Measurements from ENCODE around the gene HDAC4. TPM values are rescaled to one million over a fixed set of nuclear protein-coding genes. Genes with fewer than 3 reads are reported as not detected.

The HDAC4 gene
- total and polyA plus RNA-seq, 2 donors, result 24.4 to 29.5 TPM

GRCh38 chr2:239259603-239260298 lies 141.1 kb downstream of the HDAC4 start:
- Histone ChIP-seq H3K4me3 (ENCODE audit: low read depth, low read length) (no peak overlapping the region), H3K27ac (ENCODE audit: low read depth) (no peak overlapping the region), H3K4me1 (ENCODE audit: insufficient read depth) (peaks cover 4% of the 10 kb centered on the region), H3K36me3 (ENCODE audit: insufficient read depth) (no peaks in the 10 kb centered on the region)
- DNase-seq (ENCODE audit: extremely low spot score), result no peak
- 84% methylated on average over 18 of the region's 18 CpGs for WGBS

- Histone ChIP-seq H3K4me3 (ENCODE audit: low read depth, low read length) (no peak overlapping the region), H3K27ac (ENCODE audit: low read depth) (no peak overlapping the region), H3K4me1 (ENCODE audit: insufficient read depth) (peaks cover 4% of the 10 kb centered on the region), H3K36me3 (ENCODE audit: insufficient read depth) (no peaks in the 10 kb centered on the region)
- 96% methylated on average over 4 of the region's 4 CpGs for WGBS
- no peak for DNase-seq (ENCODE audit: extremely low spot score)
Measured at GRCh38 chr2:239259173-239259572, 141.6 kb downstream of the HDAC4 start.

- Histone ChIP-seq H3K36me3 (ENCODE audit: insufficient read depth) (no peaks in the 10 kb centered on the region), H3K27ac (ENCODE audit: low read depth) (no peak overlapping the region), H3K4me1 (ENCODE audit: insufficient read depth) (peaks cover 1% of the 10 kb centered on the region), H3K4me3 (ENCODE audit: low read depth, low read length) (no peak overlapping the region)
- no peak for DNase-seq (ENCODE audit: extremely low spot score)
- 92% methylated on average over 8 of the region's 8 CpGs for WGBS
Measured at GRCh38 chr2:239258248-239258647, 142.6 kb downstream of the HDAC4 start.

- DNase-seq (ENCODE audit: extremely low spot score), result no peak
- Histone ChIP-seq H3K27ac (ENCODE audit: low read depth) (no peak overlapping the region), H3K36me3 (ENCODE audit: insufficient read depth) (no peaks in the 10 kb centered on the region), H3K4me3 (ENCODE audit: low read depth, low read length) (no peak overlapping the region), H3K4me1 (ENCODE audit: insufficient read depth) (no peaks in the 10 kb centered on the region)
Measured at GRCh38 chr2:239257511-239257937, 143.3 kb downstream of the HDAC4 start.

- 70% methylated on average over 6 of the region's 6 CpGs for WGBS
- Histone ChIP-seq H3K4me1 (ENCODE audit: insufficient read depth) (no peaks in the 10 kb centered on the region), H3K36me3 (ENCODE audit: insufficient read depth) (no peaks in the 10 kb centered on the region), H3K27ac (ENCODE audit: low read depth) (no peak overlapping the region), H3K4me3 (ENCODE audit: low read depth, low read length) (no peak overlapping the region)
- no peak for DNase-seq (ENCODE audit: extremely low spot score)
Measured at GRCh38 chr2:239256350-239256743, 144.5 kb downstream of the HDAC4 start.

GRCh38 chr2:239255628-239256349 lies 145.0 kb downstream of the HDAC4 start:
- no peak overlapping the region for H3K27ac ChIP-seq (ENCODE audit: low read depth)
- no peaks in the 10 kb centered on the region for H3K4me1 ChIP-seq (ENCODE audit: insufficient read depth)
- H3K4me3 ChIP-seq (ENCODE audit: low read depth, low read length), result no peak overlapping the region
- WGBS, result 69% methylated on average over 7 of the region's 7 CpGs
- no peak for DNase-seq (ENCODE audit: extremely low spot score)
- H3K36me3 ChIP-seq (ENCODE audit: insufficient read depth), result no peaks in the 10 kb centered on the region

- 92% methylated on average over 5 of the region's 5 CpGs for WGBS
Measured at GRCh38 chr2:239255218-239255617, 145.6 kb downstream of the HDAC4 start.

GRCh38 chr2:239253701-239254436 lies 147.0 kb downstream of the HDAC4 start:
- Histone ChIP-seq H3K4me3 (ENCODE audit: low read depth, low read length) (no peak overlapping the region), H3K36me3 (ENCODE audit: insufficient read depth) (no peaks in the 10 kb centered on the region), H3K27ac (ENCODE audit: low read depth) (no peak overlapping the region), H3K4me1 (ENCODE audit: insufficient read depth) (no peaks in the 10 kb centered on the region)
- WGBS, result 89% methylated on average over 7 of the region's 7 CpGs
- DNase-seq (ENCODE audit: extremely low spot score), result no peak

More at GRCh38 chr2:239255218-239255617, 145.6 kb downstream of the HDAC4 start:
- Histone ChIP-seq H3K4me3 (ENCODE audit: low read depth, low read length) (no peak overlapping the region), H3K4me1 (ENCODE audit: insufficient read depth) (no peaks in the 10 kb centered on the region), H3K36me3 (ENCODE audit: insufficient read depth) (no peaks in the 10 kb centered on the region), H3K27ac (ENCODE audit: low read depth) (no peak overlapping the region)
- no peak for DNase-seq (ENCODE audit: extremely low spot score)

- H3K36me3 ChIP-seq (ENCODE audit: insufficient read depth), result no peaks in the 10 kb centered on the region
- no peak overlapping the region for H3K4me3 ChIP-seq (ENCODE audit: low read depth, low read length)
- H3K27ac ChIP-seq (ENCODE audit: low read depth), result no peak overlapping the region
- 80% methylated on average over 7 of the region's 7 CpGs for WGBS
- DNase-seq (ENCODE audit: extremely low spot score), result no peak
- no peaks in the 10 kb centered on the region for H3K4me1 ChIP-seq (ENCODE audit: insufficient read depth)
Measured at GRCh38 chr2:239253264-239253663, 147.6 kb downstream of the HDAC4 start.

GRCh38 chr2:239252801-239253200 lies 148.0 kb downstream of the HDAC4 start:
- WGBS, result 62% methylated on average over 19 of the region's 19 CpGs
- Histone ChIP-seq H3K36me3 (ENCODE audit: insufficient read depth) (no peaks in the 10 kb centered on the region), H3K27ac (ENCODE audit: low read depth) (no peak overlapping the region), H3K4me1 (ENCODE audit: insufficient read depth) (no peaks in the 10 kb centered on the region), H3K4me3 (ENCODE audit: low read depth, low read length) (no peak overlapping the region)
- no peak for DNase-seq (ENCODE audit: extremely low spot score)

- no peak overlapping the region for H3K4me3 ChIP-seq (ENCODE audit: low read depth, low read length)
- no peaks in the 10 kb centered on the region for H3K4me1 ChIP-seq (ENCODE audit: insufficient read depth)
- H3K27ac ChIP-seq (ENCODE audit: low read depth), result no peak overlapping the region
- H3K36me3 ChIP-seq (ENCODE audit: insufficient read depth), result no peaks in the 10 kb centered on the region
- 71% methylated on average over 8 of the region's 8 CpGs for WGBS
- no peak for DNase-seq (ENCODE audit: extremely low spot score)
Measured at GRCh38 chr2:239252393-239252792, 148.4 kb downstream of the HDAC4 start.

- WGBS, result 74% methylated on average over 9 of the region's 9 CpGs
- Histone ChIP-seq H3K27ac (ENCODE audit: low read depth) (no peak overlapping the region), H3K4me3 (ENCODE audit: low read depth, low read length) (no peak overlapping the region), H3K4me1 (ENCODE audit: insufficient read depth) (no peaks in the 10 kb centered on the region), H3K36me3 (ENCODE audit: insufficient read depth) (no peaks in the 10 kb centered on the region)
- DNase-seq (ENCODE audit: extremely low spot score), result no peak
Measured at GRCh38 chr2:239251971-239252370, 148.8 kb downstream of the HDAC4 start.

- Histone ChIP-seq H3K27ac (ENCODE audit: low read depth) (no peak overlapping the region), H3K36me3 (ENCODE audit: insufficient read depth) (no peaks in the 10 kb centered on the region), H3K4me1 (ENCODE audit: insufficient read depth) (no peaks in the 10 kb centered on the region), H3K4me3 (ENCODE audit: low read depth, low read length) (no peak overlapping the region)
- no peak for DNase-seq (ENCODE audit: extremely low spot score)
- 88% methylated on average over 30 of the region's 30 CpGs for WGBS
Measured at GRCh38 chr2:239250216-239251081, 150.4 kb downstream of the HDAC4 start.

All from urinary bladder (tissue), 4 donors.